ENCODE data around the gene GBE1.

GRCh38 chr3:81699536-81700320 is 61.7 kb downstream of the GBE1 start:
- TF ChIP-seq CTCF (optimal IDR thresholded peaks at IDR 0.05 in 1 of 3, IDR thresholded peaks at IDR 0.05 in 1 of 3, conservative IDR thresholded peaks at IDR 0.05 in 1 of 3; ENCODE audit: extremely low read depth in 1 of 3, insufficient read depth in 2 of 3, low read length in 3 of 3) = no peak
- no peak for TF ChIP-seq EZH2 (IDR thresholded peaks at IDR 0.05; ENCODE audit: low read length)

Data from keratinocyte (primary cell).